Astrocyte of the spinal cord (primary cell): ENCODE data around the gene ZNF280A.
A peak's percentile ranks its signal among the peaks of the same experiment; 100 is the strongest.
"Not testable (repeated sequence)": the region's sequence is repeated elsewhere in the genome, so short reads cannot be mapped to it uniquely, and the experiment has no call there.

ENCODE experiments used
- DNase-seq: peaks from one replicate; pipeline ENCODE4 v3.0.0; 2011; ENCODE audit warnings: low read depth, low spot score
- H3K4me3 ChIP-seq: 2 replicates; pipeline ENCODE4 v1.5.1; 2011; ENCODE audit warnings: low read depth, mild to moderate bottlenecking, low read length, moderate library complexity
- CTCF ChIP-seq: IDR thresholded peaks from 2 replicates; pipeline ENCODE4 v1.5.1; 2012; ENCODE audit warnings: low read depth, mild to moderate bottlenecking, low read length, inconsistent platforms
- in situ Hi-C: cut with HindIII; loops from 2 replicates; pipeline ENCODE4 v1.10.0; 2017; ENCODE audit warnings: low sequenced_read_pairs

The ZNF280A gene

DNA sequence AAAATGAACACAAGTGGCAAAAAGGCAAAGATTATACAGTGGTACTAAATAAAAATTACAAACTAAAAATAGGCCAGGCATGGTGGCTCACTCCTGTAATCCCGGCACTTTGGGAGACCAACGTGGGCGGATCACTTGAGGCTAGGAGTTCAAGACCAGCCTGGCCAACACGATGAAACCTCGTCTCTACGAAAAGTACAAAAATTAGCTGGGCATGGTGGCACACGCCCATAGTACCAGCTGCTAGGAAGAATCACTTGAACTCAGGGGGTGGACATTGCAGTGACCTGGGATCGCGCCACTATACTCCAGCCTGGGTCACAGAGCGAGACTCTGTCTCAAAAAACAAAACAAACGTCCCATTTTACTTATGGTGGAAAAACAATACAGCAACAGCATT lies 36.0 kb downstream of the ZNF280A start:
- in situ Hi-C loops = no loop called here
- H3K4me3 ChIP-seq = no peak overlapping the region
- no peak for TF ChIP-seq CTCF
- DNase-seq = no peak

DNA sequence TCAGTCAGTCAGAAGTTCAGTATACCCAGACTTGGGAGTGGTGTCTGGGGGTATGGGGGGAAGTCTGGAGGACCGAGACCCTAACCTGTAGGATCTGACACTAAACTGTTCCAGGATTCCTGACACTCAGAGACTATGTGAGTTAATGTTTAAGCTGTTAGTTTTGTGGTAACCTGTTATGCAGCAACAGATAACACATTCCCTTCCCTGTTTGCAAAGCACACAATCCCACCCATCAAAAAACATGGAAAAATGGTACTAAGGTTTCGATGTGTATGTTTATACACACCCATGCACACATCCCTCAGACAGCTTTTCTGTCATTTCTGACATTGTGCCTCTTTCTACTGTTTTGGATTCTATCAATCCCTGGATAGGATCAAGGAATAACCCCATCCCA lies 39.1 kb downstream of the ZNF280A start:
- in situ Hi-C loops = no loop called here
- TF ChIP-seq CTCF = no peak
- no peak for DNase-seq
- H3K4me3 ChIP-seq = no peak overlapping the region

DNA sequence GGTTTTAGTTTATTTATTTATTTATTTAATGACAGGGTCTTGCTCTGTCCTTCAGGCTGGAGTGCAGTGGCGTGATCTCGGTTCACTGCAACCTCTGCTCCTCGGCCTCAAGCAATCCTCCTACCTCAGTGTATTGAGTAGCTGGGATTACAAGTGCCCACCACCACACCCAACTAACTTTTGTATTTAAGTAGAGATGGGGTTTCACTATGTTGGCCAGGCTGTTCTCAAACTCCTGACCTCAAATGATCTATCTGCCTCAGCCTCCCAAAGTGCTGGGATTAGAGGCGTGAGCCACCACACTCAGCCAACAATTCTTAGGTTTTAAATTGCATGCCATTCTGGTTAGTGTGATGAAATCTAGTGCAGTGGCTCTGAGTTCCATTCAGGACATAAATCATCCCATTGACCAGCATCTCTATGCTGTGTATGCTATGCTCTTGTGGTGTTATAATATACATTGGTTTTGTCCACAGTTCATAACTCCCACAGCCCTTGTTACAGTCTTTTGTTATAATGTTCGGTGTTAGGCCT lies 40.0 kb downstream of the ZNF280A start:
- in situ Hi-C loops = no loop called here

DNA sequence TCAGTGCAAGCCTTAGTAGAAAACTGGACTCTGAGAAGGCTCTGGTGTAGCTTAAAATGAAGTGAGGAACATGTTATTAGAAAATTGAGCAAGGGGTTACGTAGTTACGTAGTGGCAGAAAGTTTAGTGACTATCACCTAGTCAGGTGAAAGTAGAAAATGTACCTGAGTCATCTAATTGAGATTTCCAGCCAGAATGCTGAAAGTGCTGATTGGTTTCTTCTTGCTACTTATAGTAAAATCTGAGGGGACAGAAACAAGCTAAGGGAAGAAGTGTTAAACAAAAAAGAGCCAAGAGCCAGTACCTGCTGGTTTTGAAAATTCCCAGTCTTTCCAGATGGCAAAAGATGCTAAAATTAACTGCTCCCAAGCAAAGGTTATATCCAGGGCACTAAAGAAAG lies 41.0 kb downstream of the ZNF280A start:
- in situ Hi-C loops = no loop called here

More for the DNA sequence above, 40.0 kb downstream of the ZNF280A start:
- DNase-seq = peak; percentile 14
- H3K4me3 ChIP-seq = no peak overlapping the region
- no peak for TF ChIP-seq CTCF

GRCh38 chr22:22478470-22478869 lies 41.6 kb downstream of the ZNF280A start:
- in situ Hi-C loops = no loop called here
- no peak for TF ChIP-seq CTCF
- DNase-seq = no peak
- H3K4me3 ChIP-seq = no peak overlapping the region

More for the DNA sequence above, 41.0 kb downstream of the ZNF280A start:
- H3K4me3 ChIP-seq = no peak overlapping the region
- TF ChIP-seq CTCF = no peak
- DNase-seq = no peak

DNA sequence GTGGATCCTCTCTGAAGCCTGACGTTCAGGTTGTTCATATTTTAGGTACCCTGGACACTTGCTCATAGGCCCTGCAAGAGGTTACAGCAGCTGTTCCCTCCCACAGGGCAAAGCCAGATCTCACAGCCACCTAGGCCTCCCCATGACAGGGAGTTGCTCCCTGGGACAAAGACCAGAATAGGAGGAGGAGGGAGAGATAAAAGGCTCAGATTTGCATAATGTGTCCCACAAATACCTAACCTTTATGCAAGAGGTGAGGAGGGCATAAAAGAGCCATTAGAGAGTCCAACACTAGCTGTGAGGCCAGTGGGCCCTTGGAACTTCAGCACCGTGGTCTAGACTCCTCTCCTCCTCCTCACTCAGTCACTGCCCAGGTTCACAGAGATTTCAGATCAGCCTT lies 45.3 kb downstream of the ZNF280A start:
- no peak for DNase-seq
- in situ Hi-C loops = no loop called here
- TF ChIP-seq CTCF = no peak
- H3K4me3 ChIP-seq = no peak overlapping the region

GRCh38 chr22:22471104-22471503 lies 49.0 kb downstream of the ZNF280A start:
- in situ Hi-C loops, H3K4me3 ChIP-seq, DNase-seq: not testable (repeated sequence)
